K562 (cell line): ENCODE measurements around the gene HERC3. TPM values are rescaled to one million over a fixed set of nuclear protein-coding genes. Genes with fewer than 3 reads are reported as not detected.

Source experiments
- KLF6 ChIP-seq: fragments of 250-450 bp; sonication (Bioruptor Pico); IDR thresholded peaks from 2 replicates; pipeline ENCODE4 v1.4.0; 2020; ENCODE audit warnings: mild to moderate bottlenecking, moderate library complexity, borderline replicate concordance
- MCM3 ChIP-seq: fragments of 450-650 bp; IDR thresholded peaks from 2 replicates; pipeline ENCODE4 v1.6.1; 2016
- PYGO2 ChIP-seq: fragments of 450-650 bp; IDR thresholded peaks from 2 replicates; pipeline ENCODE4 v1.6.1; 2016; ENCODE audit warnings: mild to moderate bottlenecking, missing genetic modification characterization, moderate library complexity, missing compliant biosample characterization
- TOE1 ChIP-seq, 2 experiments: fragments of 450-650 bp in 1 of 2; sonication (generic) in 1 of 2; formaldehyde crosslinking in 1 of 2; IDR thresholded peaks; 2 replicates each; pipeline versions ENCODE4 v1.7.1 to v1.8.0; 2016 to 2022; ENCODE audit warnings: borderline replicate concordance in 2 of 2, mild to moderate bottlenecking in 2 of 2, antibody characterized with exemption in 1 of 2, inconsistent platforms in 1 of 2, low read depth in 1 of 2, missing genetic modification reagents in 1 of 2, moderate library complexity in 1 of 2
- ZMIZ1 ChIP-seq, 2 experiments: fragments of 150-350 bp in 1 of 2; IDR thresholded peaks; 2 replicates each; pipeline ENCODE4 v1.6.1; 2012 to 2016; ENCODE audit warnings: low read depth in 2 of 2, low read length in 2 of 2, mild to moderate bottlenecking in 1 of 2, moderate library complexity in 1 of 2
- polyA plus RNA-seq, 8 experiments: library from polyadenylated mRNA; depleted of rRNA in 4 of 8; stranded (reverse) in 5 of 8; unstranded in 3 of 8; fragments of >200 nt; fragmentation: Nextera tagmentation in 2 of 8; fragmentation: Illumina TruSeq in 1 of 8; extraction: Ambion mirVana in 2 of 8; extraction: Trizol in 1 of 8; gene quantifications; 2 replicates each; pipeline versions ENCODE4 v1.2.1 to v1.2.3, GENCODE V29; 2011 to 2014; ENCODE audit warnings: inconsistent platforms in 1 of 8, missing spikeins in 1 of 8
- total RNA-seq, 7 experiments: library from RNA; depleted of rRNA in 6 of 7; stranded (reverse); fragments of >200 nt in 6 of 7; fragmentation: Illumina TruSeq in 2 of 7; extraction: Trizol in 2 of 7; gene quantifications; 2 replicates each; pipeline versions ENCODE4 v1.2.1 to v1.2.3, GENCODE V29; 2011 to 2021; ENCODE audit warnings: low replicate concordance in 1 of 7
- TF ChIP-seq, protein P1 (sequence below), 2 experiments: fragments of 200-800 bp in 1 of 2; sonication (Bioruptor generic) in 1 of 2; sonication (generic) in 1 of 2; formaldehyde crosslinking in 1 of 2; IDR thresholded peaks in 1 of 2; conservative IDR thresholded peaks in 1 of 2; 2 replicates each; pipeline versions ENCODE4 v1.5.0 to v1.6.1; 2016 to 2020; ENCODE audit warnings: missing compliant biosample characterization in 1 of 2, missing genetic modification characterization in 1 of 2, missing genetic modification reagents in 1 of 2

The HERC3 gene
- total and polyA plus RNA-seq, 9 of the 15 experiments (the other 6 are each of a cell fraction or from before 2014, with no cell fraction given) = 1.8 to 13.1 (median 7.6) TPM

- no peak for TF ChIP-seq TOE1 (IDR thresholded peaks at IDR 0.05; ENCODE audit: borderline replicate concordance)
- no peak for TF ChIP-seq TOE1 (CRISPR knock-in tag; IDR thresholded peaks at IDR 0.05; ENCODE audit: borderline replicate concordance, low read depth)
- TF ChIP-seq ZMIZ1 (IDR thresholded peaks at IDR 0.05; ENCODE audit: low read depth in 2 of 2, low read length in 2 of 2) = no peak
- TF ChIP-seq PYGO2 (tag) = no peak
- TF ChIP-seq KLF6 (CRISPR knock-in tag) = no peak
- TF ChIP-seq MCM3 = no peak
- TF ChIP-seq, protein P1, sequence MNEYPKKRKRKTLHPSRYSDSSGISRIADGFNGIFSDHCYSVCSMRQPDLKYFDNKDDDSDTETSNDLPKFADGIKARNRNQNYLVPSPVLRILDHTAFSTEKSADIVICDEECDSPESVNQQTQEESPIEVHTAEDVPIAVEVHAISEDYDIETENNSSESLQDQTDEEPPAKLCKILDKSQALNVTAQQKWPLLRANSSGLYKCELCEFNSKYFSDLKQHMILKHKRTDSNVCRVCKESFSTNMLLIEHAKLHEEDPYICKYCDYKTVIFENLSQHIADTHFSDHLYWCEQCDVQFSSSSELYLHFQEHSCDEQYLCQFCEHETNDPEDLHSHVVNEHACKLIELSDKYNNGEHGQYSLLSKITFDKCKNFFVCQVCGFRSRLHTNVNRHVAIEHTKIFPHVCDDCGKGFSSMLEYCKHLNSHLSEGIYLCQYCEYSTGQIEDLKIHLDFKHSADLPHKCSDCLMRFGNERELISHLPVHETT (CRISPR knock-in tag; conservative IDR thresholded peaks at IDR 0.05 in 1 of 2, IDR thresholded peaks at IDR 0.05 in 1 of 2) = no peak
Observed at GRCh38 chr4:88599714-88600113, 7.4 kb downstream of the HERC3 start (continued).
